Heart right ventricle (tissue), 16 donors: Measurements from ENCODE around the gene LRIG1. TPM values are rescaled to one million over a fixed set of nuclear protein-coding genes. Genes with fewer than 3 reads are reported as not detected.

Experiments
- ATAC-seq, 8 donors: fragments of 200-7000 bp; cut with Tn5 transposase; one replicate each; pipeline ENCODE4 v1.9.1; 2020; ENCODE audit warnings: mild to moderate bottlenecking in 8 of 8, moderate library complexity in 8 of 8, moderate number of reproducible peaks in 1 of 8
- DNase-seq, 2 donors: peaks; one replicate each; pipeline ENCODE4 v3.0.0-alpha.2; 2020
- H3K27ac ChIP-seq, 10 donors: fragments of 200-600 bp; sonication (generic) in 2 of 10; one replicate each; pipeline versions ENCODE4 v1.5.0 to v1.8.0; 2020 to 2022; ENCODE audit warnings: mild to moderate bottlenecking in 3 of 10
- H3K27me3 ChIP-seq, 7 donors: fragments of 200-600 bp; one replicate each; pipeline ENCODE4 v1.8.0; 2021 to 2022; ENCODE audit warnings: mild to moderate bottlenecking in 2 of 7
- H3K36me3 ChIP-seq, 9 donors: fragments of 200-600 bp; sonication (generic) in 1 of 9; one replicate each; pipeline versions ENCODE4 v1.5.0 to v1.8.0; 2020 to 2022; ENCODE audit warnings: mild to moderate bottlenecking in 2 of 9
- H3K4me1 ChIP-seq, 9 donors: fragments of 200-600 bp; sonication (generic) in 1 of 9; one replicate each; pipeline versions ENCODE4 v1.5.0 to v1.8.0; 2020 to 2022; ENCODE audit warnings: mild to moderate bottlenecking in 4 of 9
- H3K4me3 ChIP-seq, 10 donors: fragments of 200-600 bp; sonication (generic) in 2 of 10; one replicate each; pipeline versions ENCODE4 v1.5.0 to v1.8.0; 2020 to 2022; ENCODE audit warnings: mild to moderate bottlenecking in 7 of 10, moderate library complexity in 2 of 10
- H3K9me3 ChIP-seq, 11 donors: fragments of 200-600 bp in 10 of 11; sonication (generic) in 2 of 11; one replicate each; pipeline versions ENCODE4 v1.5.0 to v1.8.0; 2013 to 2022; ENCODE audit warnings: mild to moderate bottlenecking in 2 of 11, control low read depth in 1 of 11, moderate library complexity in 1 of 11
- WGBS, 2 donors: extraction: QIAGEN DNeasy Blood & Tissue Kit; methylation state at CpG; one replicate each; pipeline ENCODE4 v1.1.7; 2013; ENCODE audit warnings: inconsistent platforms in 1 of 2; 5-methylcytosine and 5-hydroxymethylcytosine counted together
- intact Hi-C, 10 donors: fragments of 100-400 bp; cut with DNase I; formaldehyde crosslinking; loops; one replicate each; pipeline versions ENCODE4 v1.11.1 to v1.14.2; 2022
- polyA plus RNA-seq, 2 donors: library from polyadenylated mRNA; stranded (reverse); fragments of 200-250 nt; gene quantifications; one replicate each; pipeline ENCODE4 v1.2.3, GENCODE V29; 2013
- total RNA-seq, 10 donors: library from RNA; stranded (reverse); fragmentation: NEBNext Ultra II Directional in 3 of 10; extraction: Animal tissue kit (Norgen Biotek cat#: 25700) in 3 of 10; gene quantifications; one replicate each; pipeline versions ENCODE4 v1.2.1 to v1.2.4, GENCODE V29; 2021 to 2023
- TF ChIP-seq, protein P1 (sequence below), 9 donors: fragments of 200-600 bp; sonication (generic) in 2 of 9; IDR thresholded peaks; one replicate each; pipeline versions ENCODE4 v1.5.0 to v1.8.0; 2021 to 2022; ENCODE audit warnings: antibody characterized with exemption in 9 of 9, mild to moderate bottlenecking in 5 of 9, moderate library complexity in 1 of 9
- donor health status: Arrhythmogenic right ventricular cardiomyopathy.
- donor health status: ischemic (EF 13 %, LVEDD 7.1; RV severe dilation, severe dysfunction).
- donor health status: healthy with polysubstance abuse.
- donor health status: DM: no; HTN: yes; CAD: no.
- donor health status: DM: no; HTN: no; CAD: no.
- donor health status: ischemic (EF 25% LVEDD 6.9; RV normal size, moderate dysfunction).
- donor health status: ischemic (EF 25% LVEDD 5.7; RV mildly dilated, moderate dysfunction).
- donor health status: healthy.
- donor health status: DM: yes; HTN: yes; CAD: no.
- donor health status: Ischemic cardiomyopathy.
- donor health status: ischemic (EF 35%, LVEDD 5.7; RV mildly dilated, moderate dysfunction).
- donor health status: nonischemic (EF 11% LVEDD 7.7; RV severe dilation, severe dysfunction).
- donor health status: DM: yes; HTN: yes; CAD: no.
- donor health status: PGD.
- donor health status: ischemic (EF 29% LVEDD 5.4; RV normal size, mild dysfunction).
- donor health status: nonischemic (EF 23%, LVEDD 6.1; RV moderate dilation, normal function).

Gene LRIG1
- total and polyA plus RNA-seq, 12 donors: 23.8 to 109 (median 94.2) TPM

DNA sequence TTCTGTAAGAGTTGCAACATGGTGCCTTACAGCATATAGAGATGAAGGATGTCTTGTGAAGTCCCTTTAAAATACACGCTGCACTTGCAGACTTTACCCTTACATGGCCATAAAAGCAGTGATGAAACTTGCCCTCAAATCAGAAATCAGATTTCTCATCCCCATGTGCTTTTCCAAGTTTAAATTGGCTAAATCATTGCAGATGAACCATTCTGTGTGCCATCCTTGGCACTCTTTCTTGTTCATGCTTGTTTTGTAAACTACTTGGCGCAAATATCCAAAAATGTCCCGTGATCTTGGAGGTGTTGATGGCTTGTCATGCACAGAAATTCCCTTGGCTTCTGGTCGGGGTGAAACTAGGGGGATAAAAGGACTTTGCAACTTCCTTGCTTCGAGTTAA is 135.7 kb downstream of the LRIG1 start:
- H3K27me3 ChIP-seq: no peaks in the 10 kb centered on the region
- TF ChIP-seq, protein P1, sequence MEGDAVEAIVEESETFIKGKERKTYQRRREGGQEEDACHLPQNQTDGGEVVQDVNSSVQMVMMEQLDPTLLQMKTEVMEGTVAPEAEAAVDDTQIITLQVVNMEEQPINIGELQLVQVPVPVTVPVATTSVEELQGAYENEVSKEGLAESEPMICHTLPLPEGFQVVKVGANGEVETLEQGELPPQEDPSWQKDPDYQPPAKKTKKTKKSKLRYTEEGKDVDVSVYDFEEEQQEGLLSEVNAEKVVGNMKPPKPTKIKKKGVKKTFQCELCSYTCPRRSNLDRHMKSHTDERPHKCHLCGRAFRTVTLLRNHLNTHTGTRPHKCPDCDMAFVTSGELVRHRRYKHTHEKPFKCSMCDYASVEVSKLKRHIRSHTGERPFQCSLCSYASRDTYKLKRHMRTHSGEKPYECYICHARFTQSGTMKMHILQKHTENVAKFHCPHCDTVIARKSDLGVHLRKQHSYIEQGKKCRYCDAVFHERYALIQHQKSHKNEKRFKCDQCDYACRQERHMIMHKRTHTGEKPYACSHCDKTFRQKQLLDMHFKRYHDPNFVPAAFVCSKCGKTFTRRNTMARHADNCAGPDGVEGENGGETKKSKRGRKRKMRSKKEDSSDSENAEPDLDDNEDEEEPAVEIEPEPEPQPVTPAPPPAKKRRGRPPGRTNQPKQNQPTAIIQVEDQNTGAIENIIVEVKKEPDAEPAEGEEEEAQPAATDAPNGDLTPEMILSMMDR (IDR thresholded peaks at IDR 0.05): no peak
- intact Hi-C loops: no loop called here
- DNase-seq: no peak
- peak overlapping the region in 6 of 10 donors; percentile 17 to 73 (median 62) for H3K27ac ChIP-seq
- peak in 4 of 8 donors; percentile 27 to 54 (median 40) for ATAC-seq
- H3K4me1 ChIP-seq: peaks cover 0 to 57% (median 29%) of the 10 kb centered on the region in 9 donors
- 45 to 58% methylated on average over 5 of the region's 5 CpGs for WGBS, 2 donors
- no peaks in the 10 kb centered on the region for H3K9me3 ChIP-seq
- H3K36me3 ChIP-seq: no peaks in the 10 kb centered on the region
- no peak overlapping the region for H3K4me3 ChIP-seq

DNA sequence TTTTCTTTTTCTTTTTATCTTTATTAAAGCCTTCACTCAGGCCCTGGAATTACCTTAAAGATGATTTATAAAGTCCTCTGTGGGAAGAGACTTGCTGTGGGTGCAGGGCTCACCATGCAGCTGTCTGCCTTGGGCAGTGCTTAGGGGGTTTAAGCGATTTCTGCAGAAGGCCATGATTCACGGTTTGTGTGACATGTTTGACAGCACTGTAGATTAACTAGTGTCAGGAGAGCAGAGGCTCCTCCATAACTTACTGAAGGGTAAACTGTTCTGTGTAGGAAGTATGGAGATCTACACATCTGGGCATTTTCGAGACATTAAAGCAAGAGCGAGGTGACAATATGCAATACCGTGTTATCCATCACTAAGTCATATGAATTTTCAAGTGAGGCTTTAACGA is 137.7 kb downstream of the LRIG1 start:
- TF ChIP-seq, protein P1 (IDR thresholded peaks at IDR 0.05): no peak
- 80 to 86% methylated on average over 6 of the region's 6 CpGs for WGBS, 2 donors
- Histone ChIP-seq H3K9me3 (no peaks in the 10 kb centered on the region), H3K4me3 (no peak overlapping the region), H3K27me3 (no peaks in the 10 kb centered on the region), H3K4me1 (peaks cover 0 to 58% (median 23%) of the 10 kb centered on the region in 9 donors), H3K27ac (peak overlapping the region in 8 of 10 donors; percentile 8 to 63 (median 45)), H3K36me3 (no peaks in the 10 kb centered on the region)
- ATAC-seq (no peak), DNase-seq (no peak)
- intact Hi-C loops: no loop called here

DNA sequence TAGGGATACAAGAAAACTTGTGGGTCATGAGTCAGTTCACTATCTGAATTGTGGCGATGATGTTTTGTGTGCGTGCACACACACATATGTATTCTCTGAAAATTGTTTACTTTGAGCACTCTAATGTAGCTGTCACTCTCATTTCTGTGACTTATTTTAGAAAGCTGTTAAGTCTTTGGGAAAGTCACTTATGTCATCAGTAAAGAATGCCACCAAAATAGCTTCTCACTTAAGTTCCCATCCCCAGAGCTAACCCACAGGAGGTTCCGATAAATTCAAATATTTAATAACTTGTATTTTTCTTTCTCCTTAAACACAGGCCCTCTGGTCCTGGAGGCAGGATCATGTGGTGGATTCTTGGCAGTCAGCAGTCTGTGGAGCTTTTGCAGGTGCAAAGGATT is 138.3 kb downstream of the LRIG1 start:
- intact Hi-C loops: no loop called here
- DNase-seq (no peak), ATAC-seq (peak in 6 of 8 donors; percentile 39 to 67 (median 49))
- Histone ChIP-seq H3K27ac (peak overlapping the region in 9 of 10 donors; percentile 1 to 63 (median 37)), H3K4me3 (no peak overlapping the region), H3K4me1 (peaks cover 0 to 54% (median 19%) of the 10 kb centered on the region in 9 donors), H3K36me3 (no peaks in the 10 kb centered on the region), H3K27me3 (no peaks in the 10 kb centered on the region), H3K9me3 (no peaks in the 10 kb centered on the region)
- WGBS, 2 donors: 33 to 45% methylated on average over 3 of the region's 3 CpGs
- TF ChIP-seq, protein P1 (IDR thresholded peaks at IDR 0.05): no peak

DNA sequence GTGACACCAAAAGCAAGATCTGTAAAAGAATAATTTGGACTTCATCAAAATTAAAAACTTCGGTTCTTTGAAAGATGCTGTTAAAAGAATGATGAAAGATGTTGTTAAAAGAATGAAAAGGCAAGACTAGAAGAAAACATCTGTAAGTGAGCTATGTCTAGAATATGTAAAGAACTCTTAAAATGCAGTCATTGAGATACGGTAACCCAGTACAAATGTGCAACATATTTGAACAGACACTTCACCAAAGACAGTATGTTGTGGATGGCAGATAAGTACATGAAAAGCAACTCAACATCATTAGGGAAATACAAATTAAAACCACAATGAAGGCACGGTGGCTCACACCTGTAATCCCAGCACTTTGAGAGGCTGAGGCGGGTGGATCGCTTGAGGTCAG is 139.5 kb downstream of the LRIG1 start:
- Histone ChIP-seq H3K4me3 (no peak overlapping the region), H3K9me3 (no peaks in the 10 kb centered on the region), H3K4me1 (peaks cover 0 to 45% (median 17%) of the 10 kb centered on the region in 9 donors), H3K27me3 (no peaks in the 10 kb centered on the region), H3K27ac (peak overlapping the region in 3 of 10 donors; percentile 53 to 63 (median 53)), H3K36me3 (no peaks in the 10 kb centered on the region)
- TF ChIP-seq, protein P1 (IDR thresholded peaks at IDR 0.05): no peak
- intact Hi-C loops: no loop called here
- WGBS, 2 donors: 98% methylated on average over 5 of the region's 5 CpGs
- no peak for ATAC-seq
- no peak for DNase-seq
